Upper lobe of left lung (tissue), 6 donors: ENCODE results near the gene KCNQ1OT1. TPM values are rescaled to one million over a fixed set of nuclear protein-coding genes. Genes with fewer than 3 reads are reported as not detected.
A peak's percentile ranks its signal among the peaks of the same experiment; 100 is the strongest.

Experiments used
- ATAC-seq, 2 donors: fragments of 200-7000 bp; cut with Tn5 transposase; one replicate each; pipeline ENCODE4 v1.9.1; 2022; ENCODE audit warnings: mild to moderate bottlenecking in 2 of 2, moderate library complexity in 2 of 2; ENCODE audit not compliant: low FRiP score in 2 of 2
- DNase-seq, 2 donors: peaks; one replicate each; pipeline ENCODE4 v3.0.0-alpha.2; 2019 to 2020
- H3K27ac ChIP-seq, 4 donors: fragments of 200-600 bp; sonication (generic); one replicate each; pipeline ENCODE4 v1.5.1; 2016 to 2019
- H3K27me3 ChIP-seq, 4 donors: fragments of 200-600 bp; sonication (generic); one replicate each; pipeline ENCODE4 v1.5.1; 2017 to 2019
- H3K36me3 ChIP-seq, 4 donors: fragments of 200-600 bp; sonication (generic); one replicate each; pipeline ENCODE4 v1.5.1; 2016 to 2019
- H3K4me1 ChIP-seq, 4 donors: fragments of 200-600 bp; sonication (generic); one replicate each; pipeline ENCODE4 v1.5.1; 2018 to 2019
- H3K4me3 ChIP-seq, 4 donors: fragments of 200-600 bp; sonication (generic); one replicate each; pipeline ENCODE4 v1.5.1; 2017 to 2019; ENCODE audit warnings: mild to moderate bottlenecking in 2 of 4, moderate library complexity in 1 of 4
- H3K9me3 ChIP-seq, 4 donors: fragments of 200-600 bp; sonication (generic); one replicate each; pipeline ENCODE4 v1.5.1; 2018 to 2019
- CTCF ChIP-seq, 6 experiments: fragments of 450-650 bp in 4 of 6; fragments of 200-600 bp in 2 of 6; sonication (generic) in 2 of 6; IDR thresholded peaks; one replicate each; pipeline ENCODE4 v1.5.1; 2016 to 2019; ENCODE audit warnings: antibody characterized with exemption in 6 of 6
- EP300 ChIP-seq, 4 donors: sonication (generic); formaldehyde crosslinking; IDR thresholded peaks; one replicate each; pipeline ENCODE4 v1.5.1; 2017; ENCODE audit warnings: antibody characterized with exemption in 4 of 4, control low read depth in 2 of 4
- POLR2A ChIP-seq, 4 donors: fragments of 450-650 bp; IDR thresholded peaks; one replicate each; pipeline ENCODE4 v1.5.1; 2016 to 2017; ENCODE audit warnings: antibody characterized with exemption in 4 of 4, mild to moderate bottlenecking in 2 of 4
- POLR2AphosphoS5 ChIP-seq, 2 donors: sonication (generic); formaldehyde crosslinking; IDR thresholded peaks; one replicate each; pipeline ENCODE4 v1.5.1; 2017; ENCODE audit warnings: antibody characterized with exemption in 2 of 2
- WGBS, 2 donors: methylation state at CpG; one replicate each; pipeline ENCODE4 v1.1.5; 2017 to 2018; 5-methylcytosine and 5-hydroxymethylcytosine counted together
- total RNA-seq, 6 donors: library from RNA; depleted of rRNA in 4 of 6; stranded (reverse); fragments of >200 nt in 4 of 6; gene quantifications; one replicate each; pipeline versions ENCODE4 v1.1.0 to v1.2.1, GENCODE V29; 2016 to 2021
- donor health status: DM: no; HTN: no; CAD: no; lungs with moderate emphysema.
- donor health status: DM: no; HTN: yes; CAD: no; lungs with severe emphysema.

Gene KCNQ1OT1
- total RNA-seq, 6 donors from 2014 or later: 1.1 to 6.3 (median 4.1) TPM

- H3K4me3 ChIP-seq: no peak overlapping the region
- H3K9me3 ChIP-seq: no peaks in the 10 kb centered on the region
- TF ChIP-seq POLR2A (IDR thresholded peaks at IDR 0.05): no peak
- TF ChIP-seq POLR2AphosphoS5 (IDR thresholded peaks at IDR 0.05): no peak
- no peak for TF ChIP-seq CTCF (IDR thresholded peaks at IDR 0.05)
- TF ChIP-seq EP300 (IDR thresholded peaks at IDR 0.05): no peak
- H3K27ac ChIP-seq: no peak overlapping the region
- no peaks in the 10 kb centered on the region for H3K27me3 ChIP-seq
- ATAC-seq (no peak), DNase-seq (peak in 1 of 2 donors; percentile 61)
- 96 to 100% methylated on average over 18 to 31 of the region's 33 CpGs for WGBS, 2 donors
- H3K36me3 ChIP-seq: no peaks in the 10 kb centered on the region
- H3K4me1 ChIP-seq: peaks cover 0 to 2% (median 0%) of the 10 kb centered on the region in 4 donors
These were observed 127.1 kb downstream of the KCNQ1OT1 start for GRCh38 chr11:2572491-2573239.

- H3K9me3 ChIP-seq: no peaks in the 10 kb centered on the region
- ATAC-seq (no peak), DNase-seq (peak in 1 of 2 donors; percentile 74)
- no peak overlapping the region for H3K4me3 ChIP-seq
- TF ChIP-seq POLR2AphosphoS5 (IDR thresholded peaks at IDR 0.05): no peak
- no peak for TF ChIP-seq EP300 (IDR thresholded peaks at IDR 0.05)
- TF ChIP-seq CTCF (IDR thresholded peaks at IDR 0.05): no peak
- no peak for TF ChIP-seq POLR2A (IDR thresholded peaks at IDR 0.05)
- H3K27me3 ChIP-seq: no peaks in the 10 kb centered on the region
- H3K36me3 ChIP-seq: no peaks in the 10 kb centered on the region
- no peak overlapping the region for H3K27ac ChIP-seq
- H3K4me1 ChIP-seq: no peaks in the 10 kb centered on the region
- 60 to 95% methylated on average over 1 to 22 of the region's 23 CpGs for WGBS, 2 donors
These were observed 128.1 kb downstream of the KCNQ1OT1 start for GRCh38 chr11:2571598-2572281.

- 96 to 100% methylated on average over 5 to 21 of the region's 25 CpGs for WGBS, 2 donors
- Histone ChIP-seq H3K9me3 (no peaks in the 10 kb centered on the region), H3K36me3 (no peaks in the 10 kb centered on the region), H3K4me1 (no peaks in the 10 kb centered on the region), H3K4me3 (no peak overlapping the region), H3K27me3 (no peaks in the 10 kb centered on the region), H3K27ac (no peak overlapping the region)
- DNase-seq (peak in 1 of 2 donors; percentile 74), ATAC-seq (no peak)
- no peak for TF ChIP-seq POLR2A (IDR thresholded peaks at IDR 0.05)
- TF ChIP-seq POLR2AphosphoS5 (IDR thresholded peaks at IDR 0.05): no peak
- no peak for TF ChIP-seq EP300 (IDR thresholded peaks at IDR 0.05)
- no peak for TF ChIP-seq CTCF (IDR thresholded peaks at IDR 0.05)
These were observed 128.8 kb downstream of the KCNQ1OT1 start for GRCh38 chr11:2570841-2571597.

- Histone ChIP-seq H3K27me3 (no peaks in the 10 kb centered on the region), H3K36me3 (no peaks in the 10 kb centered on the region), H3K4me1 (no peaks in the 10 kb centered on the region), H3K27ac (no peak overlapping the region), H3K4me3 (no peak overlapping the region), H3K9me3 (no peaks in the 10 kb centered on the region)
- WGBS, 2 donors: 80 to 98% methylated on average over 3 to 23 of the region's 26 CpGs
- TF ChIP-seq POLR2AphosphoS5 (IDR thresholded peaks at IDR 0.05): no peak
- DNase-seq (peak in 1 of 2 donors; percentile 75), ATAC-seq (no peak)
These were observed 129.5 kb downstream of the KCNQ1OT1 start for GRCh38 chr11:2570211-2570811.
